HG02623 (cell line): Measurements from ENCODE around the gene ARCN1.

Experiments used
- ATAC-seq: cut with Tn5 transposase; IDR thresholded peaks from one replicate; pipeline ENCODE4 v1.9.1; 2021; ENCODE audit warnings: moderate library complexity; ENCODE audit not compliant: unreplicated experiment

ARCN1 gene

GRCh38 chr11:118635237-118635591 is 63.0 kb downstream of the ARCN1 start:
- no peak for ATAC-seq

- ATAC-seq: no peak
These were observed 63.4 kb downstream of the ARCN1 start for GRCh38 chr11:118635642-118636041.

DNA sequence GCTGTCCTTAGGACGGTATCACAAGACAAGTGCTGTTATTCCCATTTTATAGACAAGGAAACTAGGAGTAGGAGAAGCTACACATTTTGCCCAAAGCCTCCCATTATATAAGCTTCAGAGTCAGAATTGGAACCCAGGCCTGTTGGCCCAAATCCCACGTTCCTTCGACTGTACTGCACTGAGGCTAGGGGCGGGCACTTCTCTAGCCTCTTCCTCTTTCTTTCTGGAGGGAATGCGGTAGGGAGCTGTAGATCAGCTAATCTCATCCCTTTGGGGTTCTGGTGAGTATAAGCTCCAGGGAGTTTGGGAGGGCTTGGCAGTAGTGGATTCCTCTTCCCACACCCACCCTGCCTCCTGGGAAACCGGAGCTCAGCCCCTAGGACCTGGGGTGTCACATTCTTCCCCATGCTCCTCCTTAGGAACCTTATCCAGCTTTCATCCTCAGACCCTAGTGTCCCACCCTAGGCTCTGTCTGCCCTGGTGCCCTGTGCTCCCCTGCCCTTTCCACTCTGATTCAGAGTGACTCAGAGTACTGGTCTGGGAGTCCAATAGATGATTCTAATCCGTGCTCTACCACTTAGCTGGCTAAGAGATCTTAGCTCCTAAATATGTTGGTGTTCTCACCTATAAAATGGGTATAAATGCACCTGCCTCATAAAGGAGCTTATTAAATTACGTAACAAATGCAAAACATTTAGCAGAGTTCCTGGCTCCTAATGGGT is 64.5 kb downstream of the ARCN1 start:
- no peak for ATAC-seq

GRCh38 chr11:118638726-118639125 is 66.5 kb downstream of the ARCN1 start:
- no peak for ATAC-seq

GRCh38 chr11:118639899-118640298 is 67.7 kb downstream of the ARCN1 start:
- no peak for ATAC-seq

DNA sequence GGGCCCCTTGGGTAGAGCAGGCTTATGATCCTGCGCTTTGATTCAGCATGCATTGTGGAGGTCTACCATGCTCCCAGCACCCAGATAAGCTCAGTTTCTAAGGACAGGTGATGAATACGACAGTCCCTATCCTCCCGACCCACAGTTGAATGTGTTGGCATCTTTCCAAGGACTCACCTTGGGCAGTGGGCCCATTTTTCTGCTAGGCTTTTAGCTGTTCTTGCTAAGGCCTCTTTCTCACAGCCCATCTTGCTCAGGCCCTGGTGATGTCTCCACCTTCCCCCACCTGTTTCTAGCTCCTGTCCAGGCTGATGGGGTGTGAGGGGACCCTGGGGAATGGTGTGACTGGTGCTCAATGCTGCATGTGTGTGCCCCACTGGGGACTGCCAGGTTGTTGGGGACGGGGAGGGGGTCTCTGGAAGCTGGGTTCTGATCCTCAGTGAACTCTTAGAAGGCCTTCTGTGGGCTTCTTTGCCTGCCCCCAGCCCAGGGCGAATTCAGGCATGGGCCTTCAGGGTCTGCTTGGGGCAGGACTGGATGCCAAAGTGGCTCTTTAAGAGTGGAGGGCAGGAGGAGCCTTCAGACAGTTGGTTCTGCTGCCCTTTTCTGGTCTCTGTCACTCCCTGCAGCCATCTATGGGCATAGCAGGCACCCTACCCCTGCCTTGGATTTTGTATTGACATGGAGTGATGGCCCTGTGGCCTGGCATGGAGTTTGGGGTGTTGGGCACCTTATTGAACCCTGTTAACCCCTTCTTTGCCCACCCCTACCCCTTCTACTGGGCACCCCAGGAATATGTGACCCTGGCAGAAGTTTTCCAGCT is 68.3 kb downstream of the ARCN1 start:
- no peak for ATAC-seq

- no peak for ATAC-seq
These were observed 69.3 kb downstream of the ARCN1 start for GRCh38 chr11:118641397-118642019.

DNA sequence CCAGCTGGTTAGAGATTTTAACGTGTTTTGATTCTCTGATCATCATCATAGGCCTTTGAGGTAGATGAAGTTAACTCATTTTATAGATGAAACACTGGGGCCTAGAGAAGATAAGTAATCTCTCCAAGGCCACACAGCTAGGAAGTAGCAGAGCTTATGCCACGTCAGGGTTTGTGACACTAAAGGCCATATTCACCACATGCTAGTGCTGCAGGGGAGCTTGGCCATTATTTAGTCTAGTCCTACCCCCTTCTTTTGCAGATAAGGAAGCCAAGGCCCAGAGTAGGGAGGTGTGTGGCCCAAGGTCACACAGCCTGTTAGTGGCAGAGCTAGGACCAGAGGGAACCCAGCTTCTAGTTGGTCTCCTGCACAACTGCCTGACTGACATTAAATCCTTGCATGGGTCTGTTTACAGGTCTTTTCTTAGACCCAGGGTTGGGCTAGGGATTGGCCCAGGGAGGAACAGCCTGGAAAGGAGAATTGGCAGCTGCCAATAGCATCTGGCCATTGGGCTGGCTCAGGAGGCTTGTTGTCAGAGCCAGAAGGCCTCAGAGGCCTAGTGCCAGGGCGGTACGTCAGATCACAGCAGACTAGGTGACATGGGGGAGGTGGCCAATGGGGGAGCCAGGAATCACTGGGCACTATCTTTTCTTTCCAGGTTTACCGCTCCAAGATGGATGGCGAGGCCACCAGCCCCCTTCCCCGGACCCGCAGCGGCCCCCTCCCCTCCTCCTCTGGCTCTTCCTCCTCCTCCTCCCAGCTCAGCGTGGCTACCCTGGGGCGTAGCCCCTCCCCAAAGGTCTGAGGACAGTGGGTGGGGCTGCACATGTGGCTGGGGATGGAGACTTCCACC is 71.2 kb downstream of the ARCN1 start:
- no peak for ATAC-seq

DNA sequence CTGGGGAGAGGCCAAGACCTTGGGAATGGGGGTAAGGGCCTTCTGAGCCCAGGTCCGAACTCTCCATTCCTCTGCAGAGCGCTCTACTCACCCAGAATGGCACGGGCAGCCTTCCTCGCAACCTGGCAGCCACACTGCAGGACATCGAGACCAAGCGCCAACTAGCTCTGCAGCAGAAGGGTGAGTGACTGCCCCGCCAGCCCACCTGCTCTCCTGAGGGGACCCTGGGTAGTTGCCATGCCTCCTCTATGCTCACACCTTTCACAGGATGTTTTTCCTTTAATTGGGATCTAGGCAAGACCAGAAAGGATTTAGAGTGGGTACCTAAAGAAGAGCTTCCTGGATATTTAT is 71.8 kb downstream of the ARCN1 start:
- ATAC-seq: no peak

DNA sequence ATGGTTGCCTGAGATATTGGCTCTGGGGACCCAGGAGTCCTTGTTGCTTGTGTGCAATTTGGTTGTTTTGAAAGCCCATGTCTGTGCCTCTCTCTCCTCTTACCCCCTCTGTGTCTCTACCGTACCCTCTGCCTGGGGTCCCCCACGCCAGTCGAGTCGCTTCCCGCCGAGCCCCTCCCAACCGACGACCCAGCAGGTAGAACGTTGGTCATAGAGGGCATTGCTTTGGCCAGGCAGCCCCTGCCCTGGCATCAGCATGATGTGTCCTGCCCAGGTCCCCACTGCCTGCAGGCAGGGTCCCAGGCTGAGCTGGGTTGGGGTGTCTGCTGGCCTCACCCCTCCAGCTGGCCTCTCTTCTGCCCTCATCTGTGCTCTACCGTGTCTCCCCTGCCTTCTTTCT is 72.3 kb downstream of the ARCN1 start:
- no peak for ATAC-seq

DNA sequence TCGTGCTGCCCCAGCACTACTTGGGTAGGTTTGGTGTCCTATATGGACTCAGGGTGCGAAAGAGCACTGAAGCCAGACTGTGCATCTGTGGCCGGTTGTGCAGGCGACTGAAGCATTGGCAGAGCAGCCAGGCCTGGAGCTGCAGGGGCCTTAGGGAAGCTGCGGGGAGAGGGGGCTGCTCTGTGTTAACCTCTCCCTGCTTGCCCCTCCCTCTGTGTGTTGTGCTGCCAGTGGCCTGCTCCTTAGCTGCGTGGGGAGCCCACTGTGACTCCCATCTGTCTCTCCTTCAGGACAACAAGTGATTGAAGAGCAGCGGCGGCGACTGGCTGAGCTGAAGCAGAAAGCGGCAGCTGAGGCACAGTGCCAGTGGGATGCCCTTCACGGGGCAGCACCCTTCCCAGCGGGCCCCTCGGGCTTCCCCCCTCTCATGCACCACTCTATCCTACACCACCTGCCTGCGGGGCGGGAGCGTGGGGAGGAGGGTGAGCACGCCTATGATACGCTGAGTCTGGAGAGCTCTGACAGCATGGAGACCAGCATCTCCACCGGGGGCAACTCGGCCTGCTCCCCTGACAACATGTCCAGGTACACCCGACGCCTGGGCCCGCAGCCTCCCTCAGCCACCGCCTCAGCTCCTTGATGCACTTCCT is 73.0 kb downstream of the ARCN1 start:
- no peak for ATAC-seq

DNA sequence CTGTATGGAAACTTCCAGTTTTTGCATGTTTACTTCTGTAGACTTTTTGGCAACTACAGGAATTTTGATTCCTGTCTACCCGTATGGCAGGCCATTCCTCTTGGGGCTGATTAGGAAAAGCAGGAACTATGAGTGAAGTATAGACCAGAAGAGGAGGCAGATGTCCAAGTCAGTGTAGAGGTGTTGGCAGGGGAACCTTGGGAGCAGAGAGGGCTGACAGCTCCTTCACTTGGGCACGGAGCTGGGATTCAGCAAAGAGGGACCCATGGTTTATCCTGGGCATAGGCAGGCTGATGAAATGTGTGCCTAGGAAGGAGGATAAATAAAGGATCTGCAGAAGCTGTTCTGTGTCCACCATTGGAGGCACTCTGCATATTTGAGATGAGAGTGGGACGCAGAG is 74.2 kb downstream of the ARCN1 start:
- ATAC-seq: no peak

GRCh38 chr11:118648291-118648690 is 76.1 kb downstream of the ARCN1 start:
- ATAC-seq: no peak

DNA sequence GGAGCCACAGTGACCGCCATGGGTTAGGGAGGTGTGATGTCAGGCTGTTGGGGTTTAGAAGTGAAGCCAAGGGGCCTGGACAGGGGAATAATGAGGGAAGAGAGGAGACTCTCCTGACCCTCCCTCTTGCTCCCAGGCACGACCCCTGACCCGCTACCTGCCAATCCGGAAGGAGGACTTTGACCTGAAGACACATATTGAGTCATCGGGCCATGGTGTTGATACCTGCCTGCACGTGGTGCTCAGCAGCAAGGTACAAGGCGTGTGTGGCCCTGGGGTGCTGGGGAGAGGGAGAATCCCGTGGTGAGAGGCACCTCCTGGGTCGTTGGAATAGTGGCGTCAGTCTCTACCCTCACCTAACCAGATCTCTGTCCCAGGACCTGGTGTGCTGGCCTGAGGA is 77.7 kb downstream of the ARCN1 start:
- no peak for ATAC-seq

- ATAC-seq: no peak
These were observed 78.2 kb downstream of the ARCN1 start for GRCh38 chr11:118650366-118650765.

GRCh38 chr11:118651820-118652219 is 79.6 kb downstream of the ARCN1 start:
- ATAC-seq: no peak
